Nephron (organoid): Measurements from ENCODE around the gene SMG5.

ENCODE experiments used
- H3K27ac Mint-ChIP-seq, 3 experiments: 2 replicates each; pipeline ENCODE4 v1.8.0; 2020; ENCODE audit warnings: mixed read lengths in 3 of 3, mild to moderate bottlenecking in 2 of 3, moderate library complexity in 1 of 3
- H3K27me3 Mint-ChIP-seq: 2 replicates; pipeline ENCODE4 v1.8.0; 2021; ENCODE audit warnings: low read depth, mild to moderate bottlenecking, moderate library complexity, mixed read lengths
- H3K36me3 Mint-ChIP-seq: 2 replicates; pipeline ENCODE4 v1.8.0; 2020; ENCODE audit warnings: low read depth, mixed read lengths
- H3K4me1 Mint-ChIP-seq: 2 replicates; pipeline ENCODE4 v1.8.0; 2020; ENCODE audit warnings: mixed read lengths
- H3K4me3 Mint-ChIP-seq, 3 experiments: 2 replicates each; pipeline ENCODE4 v1.8.0; 2020; ENCODE audit warnings: mild to moderate bottlenecking in 3 of 3, mixed read lengths in 3 of 3, moderate library complexity in 2 of 3
- H3K9me3 Mint-ChIP-seq: 2 replicates; pipeline ENCODE4 v1.8.0; 2020; ENCODE audit warnings: mixed read lengths
- TF ChIP-seq, protein P1 (sequence below), 3 experiments: fragments of 200-600 bp; sonication (generic); IDR thresholded peaks; one replicate each; pipeline ENCODE4 v1.5.0; 2021; ENCODE audit warnings: antibody characterized with exemption in 3 of 3; ENCODE audit not compliant: unreplicated experiment in 3 of 3

Gene SMG5

DNA sequence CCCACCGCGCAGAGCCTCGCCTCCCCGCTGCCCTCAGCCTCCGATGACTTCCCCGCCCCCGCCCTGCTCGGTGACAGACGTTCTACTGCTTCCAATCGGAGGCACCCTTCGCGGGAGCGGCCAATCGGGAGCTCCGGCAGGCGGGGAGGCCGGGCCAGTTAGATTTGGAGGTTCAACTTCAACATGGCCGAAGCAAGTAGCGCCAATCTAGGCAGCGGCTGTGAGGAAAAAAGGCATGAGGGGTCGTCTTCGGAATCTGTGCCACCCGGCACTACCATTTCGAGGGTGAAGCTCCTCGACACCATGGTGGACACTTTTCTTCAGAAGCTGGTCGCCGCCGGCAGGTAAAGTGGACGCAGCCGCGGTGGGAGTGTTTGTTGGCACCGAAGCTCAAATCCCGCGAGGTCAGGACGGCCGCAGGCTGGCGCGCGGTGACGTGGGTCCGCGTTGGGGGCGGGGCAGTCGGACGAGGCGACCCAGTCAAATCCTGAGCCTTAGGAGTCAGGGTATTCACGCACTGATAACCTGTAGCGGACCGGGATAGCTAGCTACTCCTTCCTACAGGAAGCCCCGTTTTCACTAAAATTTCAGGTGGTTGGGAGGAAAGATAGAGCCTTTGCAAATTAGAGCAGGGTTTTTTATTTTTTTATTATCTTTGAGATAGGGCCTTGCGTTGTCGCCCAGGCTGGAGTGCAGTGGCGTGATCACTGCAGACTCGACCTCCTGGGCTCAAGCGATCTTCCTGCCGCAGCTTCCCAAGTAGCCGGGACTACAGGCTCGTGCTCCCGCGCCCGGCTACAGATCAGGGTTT lies 69.6 kb downstream of the SMG5 start, which contains the start of gene PMF1:
PMF1 (plus strand) TSS at position 175 of the 811 bp plus-strand sequence; CDS start at position 184, 9 bp downstream.
- peak within 1 kb of the TSS; percentile 97 to 100 (median 99) for H3K4me3 Mint-ChIP-seq
- peaks cover 22% of the 10 kb centered on the region for H3K4me1 Mint-ChIP-seq
- H3K27ac Mint-ChIP-seq: peak within 1 kb of the TSS; percentile 99 to 100 (median 100)
- H3K36me3 Mint-ChIP-seq: peaks cover 33% of the 10 kb centered on the region
- no peaks in the 10 kb centered on the region for H3K9me3 Mint-ChIP-seq
- TF ChIP-seq, protein P1, sequence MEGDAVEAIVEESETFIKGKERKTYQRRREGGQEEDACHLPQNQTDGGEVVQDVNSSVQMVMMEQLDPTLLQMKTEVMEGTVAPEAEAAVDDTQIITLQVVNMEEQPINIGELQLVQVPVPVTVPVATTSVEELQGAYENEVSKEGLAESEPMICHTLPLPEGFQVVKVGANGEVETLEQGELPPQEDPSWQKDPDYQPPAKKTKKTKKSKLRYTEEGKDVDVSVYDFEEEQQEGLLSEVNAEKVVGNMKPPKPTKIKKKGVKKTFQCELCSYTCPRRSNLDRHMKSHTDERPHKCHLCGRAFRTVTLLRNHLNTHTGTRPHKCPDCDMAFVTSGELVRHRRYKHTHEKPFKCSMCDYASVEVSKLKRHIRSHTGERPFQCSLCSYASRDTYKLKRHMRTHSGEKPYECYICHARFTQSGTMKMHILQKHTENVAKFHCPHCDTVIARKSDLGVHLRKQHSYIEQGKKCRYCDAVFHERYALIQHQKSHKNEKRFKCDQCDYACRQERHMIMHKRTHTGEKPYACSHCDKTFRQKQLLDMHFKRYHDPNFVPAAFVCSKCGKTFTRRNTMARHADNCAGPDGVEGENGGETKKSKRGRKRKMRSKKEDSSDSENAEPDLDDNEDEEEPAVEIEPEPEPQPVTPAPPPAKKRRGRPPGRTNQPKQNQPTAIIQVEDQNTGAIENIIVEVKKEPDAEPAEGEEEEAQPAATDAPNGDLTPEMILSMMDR (IDR thresholded peaks at IDR 0.05; ENCODE audit: unreplicated experiment in 3 of 3): no peak
- H3K27me3 Mint-ChIP-seq: peaks cover under 1% of the 10 kb centered on the region

DNA sequence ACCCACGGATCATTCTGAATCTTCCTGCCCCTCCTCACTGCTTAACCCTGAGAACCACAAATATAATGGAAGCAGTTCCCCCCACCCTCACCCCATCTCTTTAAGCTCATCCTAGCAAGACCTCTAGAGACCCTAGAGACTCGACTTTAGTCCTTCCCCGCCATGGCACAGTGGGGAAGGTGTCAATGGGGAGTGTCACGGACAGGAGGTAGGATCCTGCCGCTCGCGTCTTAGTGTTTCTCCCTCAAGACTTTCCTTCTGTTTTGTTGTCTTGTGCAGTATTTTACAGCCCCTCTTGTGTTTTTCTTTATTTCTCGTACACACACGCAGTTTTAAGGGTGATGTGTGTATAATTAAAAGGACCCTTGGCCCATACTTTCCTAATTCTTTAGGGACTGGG lies 70.5 kb downstream of the SMG5 start:
- H3K36me3 Mint-ChIP-seq: peaks cover 35% of the 10 kb centered on the region
- TF ChIP-seq, protein P1 (IDR thresholded peaks at IDR 0.05; ENCODE audit: unreplicated experiment in 3 of 3): no peak
- H3K4me1 Mint-ChIP-seq: peaks cover 22% of the 10 kb centered on the region
- H3K27ac Mint-ChIP-seq: peak overlapping the region; percentile 99 to 100 (median 100)
- peaks cover 4% of the 10 kb centered on the region for H3K27me3 Mint-ChIP-seq
- H3K4me3 Mint-ChIP-seq: peak overlapping the region; percentile 97 to 100 (median 99)
- no peaks in the 10 kb centered on the region for H3K9me3 Mint-ChIP-seq

DNA sequence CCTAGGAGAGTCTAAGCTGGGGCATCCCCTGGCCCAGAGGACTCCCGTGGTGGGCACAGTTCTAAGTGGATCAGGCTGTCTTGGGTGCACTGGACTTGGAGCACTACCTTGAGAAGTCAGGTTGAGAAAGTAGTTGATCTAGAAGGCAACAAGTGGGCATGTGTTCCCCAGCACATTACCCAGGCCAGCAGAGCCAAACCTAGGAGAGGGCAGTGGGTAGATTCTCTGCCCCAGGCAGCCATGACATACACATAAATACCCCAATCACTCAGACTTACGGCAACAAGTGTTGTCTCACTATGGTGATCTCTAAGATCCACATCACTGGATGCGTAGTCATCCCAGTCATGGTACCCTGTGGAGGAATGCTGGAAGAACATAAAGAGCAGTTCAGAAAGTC lies 71.4 kb downstream of the SMG5 start:
- Mint-ChIP-seq H3K4me3 (peak overlapping the region; percentile 12 to 100 (median 97)), H3K27me3 (peaks cover 4% of the 10 kb centered on the region), H3K27ac (peak overlapping the region in 2 of 3 experiments; percentile 70 to 77), H3K36me3 (peaks cover 35% of the 10 kb centered on the region), H3K9me3 (no peaks in the 10 kb centered on the region), H3K4me1 (peaks cover 22% of the 10 kb centered on the region)
- TF ChIP-seq, protein P1 (IDR thresholded peaks at IDR 0.05; ENCODE audit: unreplicated experiment in 3 of 3): no peak

DNA sequence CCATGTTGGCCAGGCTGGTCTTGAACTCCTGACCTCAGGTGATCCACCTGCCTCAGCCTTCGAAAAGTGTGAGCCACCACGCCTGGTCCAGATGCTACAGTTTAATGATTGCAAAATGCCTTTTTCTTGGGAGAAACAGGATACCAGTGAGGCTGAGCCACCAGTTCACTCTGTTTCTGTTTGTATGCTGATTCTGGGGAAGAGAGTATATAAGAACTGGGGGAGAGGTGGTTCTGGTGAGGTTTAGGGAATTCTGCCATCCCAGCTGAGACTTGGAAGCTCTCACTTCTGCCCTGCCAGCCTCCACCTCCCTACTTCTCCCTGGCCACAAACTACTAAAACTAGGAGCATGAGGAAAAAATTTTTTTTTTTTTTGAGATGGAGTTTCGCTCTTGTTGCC lies 77.9 kb downstream of the SMG5 start:
- H3K9me3 Mint-ChIP-seq: no peaks in the 10 kb centered on the region
- H3K27me3 Mint-ChIP-seq: peaks cover 4% of the 10 kb centered on the region
- H3K4me1 Mint-ChIP-seq: no peaks in the 10 kb centered on the region
- H3K4me3 Mint-ChIP-seq: no peak overlapping the region
- no peak overlapping the region for H3K27ac Mint-ChIP-seq
- TF ChIP-seq, protein P1 (IDR thresholded peaks at IDR 0.05; ENCODE audit: unreplicated experiment in 3 of 3): no peak
- peaks cover 31% of the 10 kb centered on the region for H3K36me3 Mint-ChIP-seq

DNA sequence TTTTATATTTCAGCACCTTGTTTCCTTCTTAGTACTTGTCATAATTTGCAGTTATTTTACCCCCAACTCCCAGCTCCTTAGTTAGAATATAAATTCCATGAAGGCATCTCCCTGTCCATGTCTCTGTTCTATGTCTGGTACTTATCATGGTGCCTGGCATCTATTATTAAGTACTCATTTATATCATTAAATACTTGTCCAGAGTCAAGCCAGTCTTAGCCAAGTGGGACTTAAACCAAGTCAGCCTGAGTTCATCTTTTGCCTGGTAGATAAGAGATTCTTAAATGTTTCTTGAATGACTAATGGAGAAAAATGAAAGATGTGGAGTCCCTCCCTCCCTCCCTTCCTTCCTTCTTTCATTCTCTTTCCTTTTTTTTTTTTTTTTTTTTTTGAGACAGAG lies 79.3 kb downstream of the SMG5 start:
- no peaks in the 10 kb centered on the region for H3K9me3 Mint-ChIP-seq
- no peaks in the 10 kb centered on the region for H3K4me1 Mint-ChIP-seq
- H3K36me3 Mint-ChIP-seq: peaks cover 29% of the 10 kb centered on the region
- TF ChIP-seq, protein P1 (IDR thresholded peaks at IDR 0.05; ENCODE audit: unreplicated experiment in 3 of 3): no peak
- H3K27me3 Mint-ChIP-seq: peaks cover 4% of the 10 kb centered on the region
- no peak overlapping the region for H3K27ac Mint-ChIP-seq
- H3K4me3 Mint-ChIP-seq: no peak overlapping the region
